GM12872 (cell line): ENCODE data around the gene MAML2.

Source experiments
- CTCF ChIP-seq: IDR thresholded peaks from 3 replicates; pipeline ENCODE4 v1.5.1; 2011; ENCODE audit warnings: low read depth, mild to moderate bottlenecking, low read length, moderate library complexity; ENCODE audit not compliant: insufficient read depth

The MAML2 gene

GRCh38 chr11:96173422-96173821 lies 169.6 kb downstream of the MAML2 start:
- TF ChIP-seq CTCF = no peak

- no peak for TF ChIP-seq CTCF
Observed at GRCh38 chr11:96172604-96173003, 170.4 kb downstream of the MAML2 start.

GRCh38 chr11:96169250-96169649 lies 173.7 kb downstream of the MAML2 start:
- no peak for TF ChIP-seq CTCF

- TF ChIP-seq CTCF = no peak
Observed at GRCh38 chr11:96168623-96169022, 174.4 kb downstream of the MAML2 start.

GRCh38 chr11:96167787-96168186 lies 175.2 kb downstream of the MAML2 start:
- TF ChIP-seq CTCF = no peak

GRCh38 chr11:96167203-96167758 lies 175.7 kb downstream of the MAML2 start:
- TF ChIP-seq CTCF = no peak

GRCh38 chr11:96162816-96163499 lies 180.0 kb downstream of the MAML2 start:
- TF ChIP-seq CTCF = no peak
